Mesodermal cell (in vitro differentiated cells): ENCODE measurements around the gene FOXN1.

ENCODE experiments used
- H3K27ac ChIP-seq: 2 replicates; pipeline ENCODE4 v1.7.0; 2013; ENCODE audit warnings: mild to moderate bottlenecking, low read depth, low read length, moderate library complexity; ENCODE audit not compliant: severe bottlenecking
- H3K36me3 ChIP-seq: 2 replicates; pipeline ENCODE4 v1.7.1; 2013; ENCODE audit warnings: mild to moderate bottlenecking, low read length, moderate library complexity; ENCODE audit not compliant: control insufficient read depth, insufficient read depth
- H3K4me1 ChIP-seq: one replicate; pipeline ENCODE4 v1.7.1; 2013; ENCODE audit warnings: mild to moderate bottlenecking, low read length; ENCODE audit not compliant: insufficient read depth, control insufficient read depth, poor library complexity, severe bottlenecking
- H3K4me3 ChIP-seq: 2 replicates; pipeline ENCODE4 v1.7.0; 2013; ENCODE audit warnings: low read length, control low read depth, mild to moderate bottlenecking; ENCODE audit not compliant: insufficient read depth, poor library complexity, severe bottlenecking; ENCODE audit errors: extremely low read depth
- H3K9me3 ChIP-seq: 2 replicates; pipeline ENCODE4 v1.7.1; 2013; ENCODE audit warnings: mild to moderate bottlenecking, low read length, moderate library complexity; ENCODE audit not compliant: control insufficient read depth
- WGBS, 2 experiments: methylation state at CpG; one replicate each; pipeline ENCODE4 v1.1.5; 2013; ENCODE audit warnings: missing lambda C conversion rate in 2 of 2; ENCODE audit not compliant: insufficient coverage in 2 of 2; 5-methylcytosine and 5-hydroxymethylcytosine counted together

Gene FOXN1

DNA sequence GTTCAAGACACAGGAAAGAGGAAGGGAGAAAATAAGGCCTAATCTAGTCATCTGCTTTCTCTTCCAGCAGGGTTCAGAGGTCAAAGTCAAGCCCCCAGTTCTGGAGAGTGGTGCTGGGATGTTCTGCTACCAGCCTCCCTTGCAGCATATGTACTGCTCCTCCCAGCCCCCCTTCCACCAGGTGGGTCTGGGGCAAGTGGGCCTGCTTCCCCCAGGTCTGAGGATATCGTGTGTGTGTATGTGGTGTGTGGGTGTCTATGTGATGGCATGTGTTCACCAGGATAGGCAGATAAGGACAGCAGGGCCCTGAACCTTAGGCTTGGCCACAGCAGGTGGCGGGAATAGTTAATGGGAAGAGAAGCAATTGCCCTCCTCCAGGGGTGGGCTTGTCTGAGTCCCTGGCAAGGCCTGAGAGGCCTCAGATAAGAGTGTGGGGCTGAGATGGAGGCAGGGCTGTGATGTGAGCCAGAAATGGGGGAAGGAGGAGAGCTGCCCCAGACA is 21.1 kb downstream of the FOXN1 start:
- no peak overlapping the region for H3K27ac ChIP-seq
- no peaks in the 10 kb centered on the region for H3K36me3 ChIP-seq
- WGBS, 2 experiments: 88 to 100% methylated on average over 1 of the region's 2 CpGs
- H3K4me1 ChIP-seq: peaks cover 17% of the 10 kb centered on the region
- no peak overlapping the region for H3K4me3 ChIP-seq
- no peaks in the 10 kb centered on the region for H3K9me3 ChIP-seq

DNA sequence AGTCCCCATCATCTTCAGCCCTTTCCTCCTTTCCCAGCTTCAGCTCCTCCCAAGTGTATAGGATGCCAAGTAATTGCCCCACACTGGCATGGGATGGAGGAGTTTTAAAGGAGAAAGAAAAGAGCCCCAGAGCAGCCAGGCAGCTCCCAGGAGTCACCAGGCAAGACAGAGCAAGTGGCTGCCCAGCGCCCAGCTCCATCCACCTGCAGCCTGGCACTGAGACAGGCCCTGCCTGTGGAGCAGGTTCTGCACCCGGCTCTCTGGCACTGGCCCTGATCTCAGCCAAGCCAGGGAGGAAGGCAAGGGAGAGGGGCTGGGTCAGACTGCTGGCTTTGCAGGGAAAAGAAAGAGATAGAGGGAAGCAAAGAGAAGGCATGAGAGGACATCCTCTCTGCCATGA is 21.7 kb downstream of the FOXN1 start:
- Histone ChIP-seq H3K4me3 (no peak overlapping the region), H3K9me3 (no peaks in the 10 kb centered on the region), H3K27ac (no peak overlapping the region), H3K4me1 (peaks cover 17% of the 10 kb centered on the region), H3K36me3 (no peaks in the 10 kb centered on the region)
- WGBS, 2 experiments: 94 to 100% methylated on average over 1 to 2 of the region's 2 CpGs

GRCh38 chr17:28528327-28529012 is 22.3 kb downstream of the FOXN1 start:
- no peaks in the 10 kb centered on the region for H3K9me3 ChIP-seq
- peaks cover 17% of the 10 kb centered on the region for H3K4me1 ChIP-seq
- WGBS, 2 experiments: 50 to 73% methylated on average over 3 to 7 of the region's 9 CpGs
- H3K4me3 ChIP-seq: no peak overlapping the region
- H3K27ac ChIP-seq: no peak overlapping the region
- no peaks in the 10 kb centered on the region for H3K36me3 ChIP-seq

GRCh38 chr17:28529013-28529400 is 22.9 kb downstream of the FOXN1 start:
- no peak overlapping the region for H3K4me3 ChIP-seq
- H3K4me1 ChIP-seq: peaks cover 17% of the 10 kb centered on the region
- H3K27ac ChIP-seq: no peak overlapping the region
- H3K36me3 ChIP-seq: no peaks in the 10 kb centered on the region
- H3K9me3 ChIP-seq: no peaks in the 10 kb centered on the region
- WGBS, 2 experiments: no CpG with 5 or more reads among the region's 3 CpGs

DNA sequence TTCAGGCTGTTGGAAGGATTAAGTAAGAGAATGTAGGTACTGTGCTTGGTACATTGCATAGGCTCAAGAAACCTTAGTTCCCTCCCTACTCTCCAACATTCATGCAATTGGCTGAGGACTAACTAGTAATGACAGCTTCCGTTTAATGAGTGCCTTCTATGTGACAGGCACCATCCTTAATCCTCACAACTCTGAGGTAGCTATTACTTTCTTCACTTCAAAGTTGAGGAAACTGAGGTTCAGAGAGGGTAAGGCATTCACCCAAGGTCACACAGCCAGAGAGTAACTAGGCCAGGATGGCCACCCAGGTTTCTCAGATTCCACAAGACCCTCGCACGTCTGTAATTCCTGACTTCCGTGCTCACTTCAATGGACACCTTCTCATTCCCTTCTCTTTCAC is 24.1 kb downstream of the FOXN1 start:
- no peaks in the 10 kb centered on the region for H3K9me3 ChIP-seq

DNA sequence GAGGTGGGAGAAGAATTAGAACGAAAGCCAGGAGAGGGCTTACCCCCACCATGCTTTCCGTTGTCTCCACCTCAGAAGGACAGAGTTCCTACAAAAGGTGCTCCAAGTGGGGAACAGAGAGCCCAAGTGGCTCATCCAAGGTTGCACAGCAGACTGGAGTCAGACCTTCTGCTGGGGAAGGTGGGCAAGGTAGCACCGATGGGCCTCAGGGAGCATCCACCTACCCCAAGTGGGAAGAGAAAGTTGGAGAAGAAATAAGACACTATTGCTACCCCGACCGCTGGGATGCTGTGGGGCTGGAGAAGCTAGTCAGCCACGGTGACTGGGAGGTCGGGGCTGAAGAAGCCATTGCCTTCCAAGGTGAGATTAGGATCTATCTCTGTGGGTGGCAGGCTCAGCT is 24.8 kb downstream of the FOXN1 start:
- WGBS, 2 experiments: 82 to 87% methylated on average over 5 to 6 of the region's 7 CpGs
- H3K27ac ChIP-seq: no peak overlapping the region
- H3K4me1 ChIP-seq: peaks cover 7% of the 10 kb centered on the region
- no peaks in the 10 kb centered on the region for H3K36me3 ChIP-seq
- no peaks in the 10 kb centered on the region for H3K9me3 ChIP-seq
- no peak overlapping the region for H3K4me3 ChIP-seq

More for the DNA sequence above, 24.1 kb downstream of the FOXN1 start:
- Histone ChIP-seq H3K36me3 (no peaks in the 10 kb centered on the region), H3K4me1 (peaks cover 12% of the 10 kb centered on the region), H3K27ac (no peak overlapping the region), H3K4me3 (no peak overlapping the region)
- 100% methylated on average over 2 of the region's 4 CpGs; no CpG with 5 or more reads in 1 of the 2 experiments for WGBS, 2 experiments

GRCh38 chr17:28532050-28532960 is 26.2 kb downstream of the FOXN1 start:
- Histone ChIP-seq H3K4me3 (no peak overlapping the region), H3K4me1 (peaks cover 4% of the 10 kb centered on the region), H3K27ac (no peak overlapping the region), H3K36me3 (no peaks in the 10 kb centered on the region), H3K9me3 (no peaks in the 10 kb centered on the region)
- 87 to 91% methylated on average over 5 of the region's 7 CpGs for WGBS, 2 experiments

GRCh38 chr17:28533091-28533807 is 27.1 kb downstream of the FOXN1 start:
- H3K9me3 ChIP-seq: no peaks in the 10 kb centered on the region
- no peaks in the 10 kb centered on the region for H3K36me3 ChIP-seq
- 74 to 80% methylated on average over 11 to 14 of the region's 16 CpGs for WGBS, 2 experiments
- H3K4me1 ChIP-seq: peaks cover 3% of the 10 kb centered on the region
- no peak overlapping the region for H3K4me3 ChIP-seq
- H3K27ac ChIP-seq: no peak overlapping the region

DNA sequence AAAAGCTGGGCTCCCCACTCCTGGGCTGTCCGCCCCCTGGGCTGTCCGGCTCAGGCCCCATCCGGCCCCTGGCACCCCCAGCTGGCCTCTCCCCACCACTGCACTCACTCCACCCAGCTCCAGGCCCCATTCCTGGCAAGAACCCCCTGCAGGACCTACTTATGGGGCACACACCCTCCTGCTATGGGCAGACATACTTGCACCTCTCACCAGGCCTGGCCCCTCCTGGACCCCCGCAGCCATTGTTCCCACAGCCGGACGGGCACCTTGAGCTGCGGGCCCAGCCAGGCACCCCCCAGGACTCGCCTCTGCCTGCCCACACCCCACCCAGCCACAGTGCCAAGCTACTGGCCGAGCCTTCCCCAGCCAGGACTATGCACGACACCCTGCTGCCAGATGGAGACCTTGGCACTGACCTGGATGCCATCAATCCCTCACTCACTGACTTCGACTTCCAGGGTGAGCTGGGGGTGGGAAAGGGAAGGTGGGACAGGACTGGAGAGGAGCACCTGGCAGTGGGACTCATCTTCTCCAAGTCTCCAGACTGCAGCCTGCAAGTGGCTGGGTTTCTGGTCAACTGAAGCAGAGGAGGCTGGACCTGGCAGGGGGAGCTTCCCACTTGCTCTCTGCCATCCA is 28.7 kb downstream of the FOXN1 start:
- H3K27ac ChIP-seq: no peak overlapping the region
- H3K9me3 ChIP-seq: no peaks in the 10 kb centered on the region
- H3K4me3 ChIP-seq: no peak overlapping the region
- no peaks in the 10 kb centered on the region for H3K4me1 ChIP-seq
- no peaks in the 10 kb centered on the region for H3K36me3 ChIP-seq
- WGBS, 2 experiments: 92 to 93% methylated on average over 6 to 8 of the region's 11 CpGs

GRCh38 chr17:28536532-28537218 is 30.5 kb downstream of the FOXN1 start:
- Histone ChIP-seq H3K27ac (no peak overlapping the region), H3K4me3 (no peak overlapping the region), H3K36me3 (no peaks in the 10 kb centered on the region), H3K9me3 (no peaks in the 10 kb centered on the region), H3K4me1 (no peaks in the 10 kb centered on the region)
- 56 to 76% methylated on average over 5 to 6 of the region's 9 CpGs for WGBS, 2 experiments
